SK-N-SH (cell line): ENCODE results near the gene SIRT5. TPM values are rescaled to one million over a fixed set of nuclear protein-coding genes. Genes with fewer than 3 reads are reported as not detected.

Source experiments
- CTCF ChIA-PET: fragments of 300-600, 350-600 bp; formaldehyde crosslinking; extraction: SDS; loops from one replicate; lab custom pipeline; 2021; lab: Yijun Ruan, JAX
- POLR2A ChIA-PET: fragments of 350-600 bp; sonication (Branson Sonifier 250); formaldehyde crosslinking; extraction: SDS; loops from one replicate; lab custom pipeline; 2020; ENCODE audit warnings: antibody characterized with exemption, inconsistent platforms; lab: Yijun Ruan, JAX
- DNase-seq: peaks from one replicate; pipeline ENCODE4 v3.0.0; 2012
- H2AFZ ChIP-seq: fragments of 200-600 bp; sonication (generic); 2 replicates; pipeline ENCODE4 v1.8.1; 2016; ENCODE audit warnings: antibody characterized with exemption, mild to moderate bottlenecking, low read depth
- H3F3A ChIP-seq: fragments of 200-600 bp; sonication (generic); replicated peaks from 2 replicates; pipeline ENCODE3; 2016; ENCODE audit warnings: antibody characterized with exemption, mild to moderate bottlenecking; ENCODE audit not compliant: insufficient read depth
- H3K27ac ChIP-seq, 2 experiments: fragments of 200-500 bp in 1 of 2; fragments of 200-600 bp in 1 of 2; sonication (Bioruptor generic) in 1 of 2; sonication (generic), shearing (Covaris generic) in 1 of 2; 2 replicates each; pipeline versions ENCODE4 v1.5.1 to v1.6.1; 2014 to 2016; ENCODE audit warnings: low read depth in 2 of 2, inconsistent platforms in 1 of 2, low read length in 1 of 2, mild to moderate bottlenecking in 1 of 2, mixed read lengths in 1 of 2
- H3K27me3 ChIP-seq: fragments of 200-600 bp; sonication (generic), shearing (Covaris generic); 2 replicates; pipeline ENCODE4 v1.6.1; 2016; ENCODE audit warnings: mixed run types; ENCODE audit not compliant: insufficient read depth
- H3K36me3 ChIP-seq, 2 experiments: fragments of 200-500 bp in 1 of 2; fragments of 200-600 bp in 1 of 2; sonication (Bioruptor generic) in 1 of 2; sonication (generic) in 1 of 2; replicated peaks in 1 of 2; 2 replicates each; pipeline versions ENCODE3 to v1.5.1; 2014 to 2016; ENCODE audit warnings: low read length in 1 of 2, mild to moderate bottlenecking in 1 of 2; ENCODE audit not compliant: insufficient read depth in 2 of 2, control insufficient read depth in 1 of 2
- H3K4me1 ChIP-seq, 2 experiments: fragments of 200-500 bp in 1 of 2; fragments of 200-600 bp in 1 of 2; sonication (Bioruptor generic) in 1 of 2; sonication (generic), shearing (Covaris generic) in 1 of 2; 2 replicates each; pipeline versions ENCODE4 v1.5.1 to v1.6.1; 2014 to 2016; ENCODE audit warnings: low read depth in 1 of 2, low read length in 1 of 2, mixed run types in 1 of 2; ENCODE audit not compliant: insufficient read depth in 2 of 2, control insufficient read depth in 1 of 2
- H3K4me2 ChIP-seq: fragments of 200-600 bp; sonication (generic), shearing (Covaris generic); 2 replicates; pipeline ENCODE4 v1.6.1; 2017; ENCODE audit warnings: mixed run types
- H3K4me3 ChIP-seq, 2 experiments: fragments of 200-500 bp in 1 of 2; fragments of 200-600 bp in 1 of 2; sonication (Bioruptor generic) in 1 of 2; sonication (generic), shearing (Covaris generic) in 1 of 2; 2 replicates each; pipeline versions ENCODE4 v1.5.1 to v1.8.1; 2014 to 2016; ENCODE audit warnings: low read depth in 2 of 2, inconsistent platforms in 1 of 2, low read length in 1 of 2, mild to moderate bottlenecking in 1 of 2, mixed read lengths in 1 of 2, moderate library complexity in 1 of 2
- H3K79me2 ChIP-seq: fragments of 200-600 bp; sonication (generic); 2 replicates; pipeline ENCODE4 v1.8.1; 2017; ENCODE audit warnings: mild to moderate bottlenecking; ENCODE audit not compliant: insufficient read depth
- H3K9ac ChIP-seq: fragments of 200-600 bp; sonication (generic); 2 replicates; pipeline ENCODE4 v1.6.1; 2017; ENCODE audit warnings: mixed run types
- H3K9me2 ChIP-seq: fragments of 200-600 bp; sonication (generic); 2 replicates; pipeline ENCODE4 v1.6.1; 2017; ENCODE audit warnings: mixed run types
- H3K9me3 ChIP-seq: fragments of 200-600 bp; sonication (generic); 2 replicates; pipeline ENCODE4 v1.6.1; 2017; ENCODE audit warnings: mixed run types, mild to moderate bottlenecking, moderate library complexity
- H4K20me1 ChIP-seq: fragments of 200-600 bp; sonication (generic); 2 replicates; pipeline ENCODE4 v1.6.1; 2017; ENCODE audit warnings: mild to moderate bottlenecking, mixed run types; ENCODE audit not compliant: insufficient read depth
- ELF1 ChIP-seq: IDR thresholded peaks from 2 replicates; pipeline ENCODE4 v1.4.0; 2012
- FOXJ3 ChIP-seq: sonication (generic); formaldehyde crosslinking; IDR thresholded peaks from 2 replicates; pipeline ENCODE4 v1.5.1; 2020; ENCODE audit warnings: mild to moderate bottlenecking, missing genetic modification reagents
- GABPA ChIP-seq: IDR thresholded peaks from 2 replicates; pipeline ENCODE4 v1.4.0; 2012; ENCODE audit warnings: low read depth, mild to moderate bottlenecking
- JUND ChIP-seq: IDR thresholded peaks from 2 replicates; pipeline ENCODE4 v1.4.0; 2012
- NRF1 ChIP-seq: IDR thresholded peaks from 2 replicates; pipeline ENCODE4 v1.6.1; 2012; ENCODE audit warnings: low read depth, mild to moderate bottlenecking, low read length
- RAD21 ChIP-seq: IDR thresholded peaks from 2 replicates; pipeline ENCODE4 v1.6.1; 2012; ENCODE audit warnings: mild to moderate bottlenecking, low read length
- RCOR1 ChIP-seq: fragments of 150-350 bp; IDR thresholded peaks from 2 replicates; pipeline ENCODE4 v1.6.1; 2017; ENCODE audit warnings: antibody characterized with exemption, low read length
- RFX5 ChIP-seq: IDR thresholded peaks from 2 replicates; pipeline ENCODE4 v1.6.1; 2012; ENCODE audit warnings: mild to moderate bottlenecking, improper control_type of control experiment, low read length
- RXRA ChIP-seq: IDR thresholded peaks from 2 replicates; pipeline ENCODE4 v1.4.0; 2012; ENCODE audit warnings: low read depth, mild to moderate bottlenecking, borderline replicate concordance
- TAF1 ChIP-seq: IDR thresholded peaks from 2 replicates; pipeline ENCODE4 v1.6.1; 2012; ENCODE audit warnings: low read depth, mild to moderate bottlenecking, low read length, moderate library complexity, borderline replicate concordance
- WGBS: methylation state at CpG from one replicate; pipeline ENCODE4 v1.1.6; 2017; ENCODE audit warnings: low lambda C conversion rate; 5-methylcytosine and 5-hydroxymethylcytosine counted together
- polyA plus RNA-seq, 3 experiments: library from polyadenylated mRNA; depleted of rRNA; stranded (reverse); fragments of >200 nt; gene quantifications; 2 replicates each; pipeline ENCODE4 v1.2.3, GENCODE V29; 2012
- TF ChIP-seq, protein P1 (sequence below): fragments of 200-600 bp; sonication (generic); IDR thresholded peaks from 2 replicates; pipeline ENCODE4 v1.6.1; 2017; ENCODE audit warnings: antibody characterized with exemption, mild to moderate bottlenecking, moderate library complexity
- TF ChIP-seq, protein P2 (sequence below): fragments of 150-350 bp; IDR thresholded peaks from 2 replicates; pipeline ENCODE4 v1.6.1; 2017; ENCODE audit warnings: antibody characterized with exemption, low read length, low read depth, borderline replicate concordance
- TF ChIP-seq, protein P3 (sequence below): IDR thresholded peaks from 2 replicates; pipeline ENCODE4 v1.4.0; 2012; ENCODE audit warnings: low read depth, borderline replicate concordance

The SIRT5 gene
- polyA plus RNA-seq, 1 of the 3 experiments (the other 2 are of a cell fraction) = 6.7 TPM

DNA sequence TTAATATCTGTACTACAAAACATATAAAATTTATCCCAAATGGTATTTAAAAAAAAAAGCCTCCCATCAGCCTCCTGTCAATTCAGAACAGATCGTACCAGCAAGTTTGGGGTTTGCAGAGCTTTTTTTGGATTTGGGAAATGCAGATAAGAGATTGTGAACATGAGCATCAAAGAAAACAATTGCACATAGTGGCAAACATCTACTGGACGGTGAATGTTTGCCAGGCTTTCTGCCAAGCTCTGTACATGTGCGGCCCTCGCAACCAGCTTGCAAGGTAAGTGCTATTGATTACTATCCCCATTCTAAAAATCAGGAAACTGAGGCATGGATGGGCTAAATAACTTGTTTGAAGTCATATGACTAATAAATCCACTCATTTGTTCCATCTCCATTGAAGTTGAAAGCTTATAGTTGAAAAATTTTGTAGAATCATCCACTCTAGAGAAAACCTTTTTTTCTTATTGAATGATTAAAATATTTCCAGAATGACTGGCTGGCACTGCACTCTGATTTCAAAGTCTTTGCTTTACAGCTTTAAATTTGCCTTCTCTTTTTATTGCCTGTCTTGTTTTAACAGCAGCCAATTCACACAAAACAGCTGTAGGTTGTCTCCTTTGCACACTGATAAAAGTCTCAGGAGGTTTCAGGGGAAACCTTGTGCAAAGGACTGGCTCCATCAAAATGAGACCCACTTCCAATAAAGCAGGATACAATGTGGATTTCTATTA lies 37.4 kb upstream of the SIRT5 start:
- Histone ChIP-seq H3K4me1 (no peaks in the 10 kb centered on the region; a peak in 1 of 4 replicates), H3K4me2 (no peak overlapping the region), H3K4me3 (no peak overlapping the region), H4K20me1 (no peaks in the 10 kb centered on the region), H3K79me2 (no peaks in the 10 kb centered on the region), H2AFZ (no peak overlapping the region), H3K27me3 (no peaks in the 10 kb centered on the region), H3K27ac (no peak overlapping the region), H3K9me2 (no peaks in the 10 kb centered on the region), H3K36me3 (no peaks in the 10 kb centered on the region), H3K9ac (no peak overlapping the region), H3K9me3 (no peaks in the 10 kb centered on the region), H3F3A (no peaks in the 10 kb centered on the region)
- no peak for DNase-seq
- ChIA-PET CTCF (interaction anchor here (1.1 to 2.5 kb wide), 14 partner anchors 14 to 530 kb away, joined by 3 to 13 read pairs (median 5); no protein-coding TSS in a partner anchor), POLR2A (no interaction called here)
- TF ChIP-seq NRF1 (no peak), RAD21 (no peak), JUND (peak; percentile 16; the same call in 1 of the 2 replicates)
- 84% methylated on average over 4 of the region's 4 CpGs for WGBS

DNA sequence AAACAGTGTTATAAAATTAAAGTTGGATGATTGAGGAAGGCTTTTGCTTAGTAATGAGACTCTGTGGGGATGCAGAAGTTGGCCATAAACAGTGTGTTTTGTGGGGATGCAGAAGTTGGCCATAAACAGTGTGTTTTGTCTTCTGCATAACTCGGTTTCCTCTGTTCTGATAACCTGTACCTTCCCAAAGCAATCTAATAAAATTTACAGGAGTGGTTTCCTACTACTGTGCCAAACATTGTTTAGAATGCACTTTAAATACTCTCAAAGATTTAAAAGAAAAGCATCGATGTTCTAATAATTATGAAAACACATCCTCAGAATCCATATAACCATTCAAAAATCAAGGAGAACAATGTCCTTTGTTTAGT lies 36.9 kb upstream of the SIRT5 start:
- TF ChIP-seq RXRA = no peak
- TF ChIP-seq, protein P1, sequence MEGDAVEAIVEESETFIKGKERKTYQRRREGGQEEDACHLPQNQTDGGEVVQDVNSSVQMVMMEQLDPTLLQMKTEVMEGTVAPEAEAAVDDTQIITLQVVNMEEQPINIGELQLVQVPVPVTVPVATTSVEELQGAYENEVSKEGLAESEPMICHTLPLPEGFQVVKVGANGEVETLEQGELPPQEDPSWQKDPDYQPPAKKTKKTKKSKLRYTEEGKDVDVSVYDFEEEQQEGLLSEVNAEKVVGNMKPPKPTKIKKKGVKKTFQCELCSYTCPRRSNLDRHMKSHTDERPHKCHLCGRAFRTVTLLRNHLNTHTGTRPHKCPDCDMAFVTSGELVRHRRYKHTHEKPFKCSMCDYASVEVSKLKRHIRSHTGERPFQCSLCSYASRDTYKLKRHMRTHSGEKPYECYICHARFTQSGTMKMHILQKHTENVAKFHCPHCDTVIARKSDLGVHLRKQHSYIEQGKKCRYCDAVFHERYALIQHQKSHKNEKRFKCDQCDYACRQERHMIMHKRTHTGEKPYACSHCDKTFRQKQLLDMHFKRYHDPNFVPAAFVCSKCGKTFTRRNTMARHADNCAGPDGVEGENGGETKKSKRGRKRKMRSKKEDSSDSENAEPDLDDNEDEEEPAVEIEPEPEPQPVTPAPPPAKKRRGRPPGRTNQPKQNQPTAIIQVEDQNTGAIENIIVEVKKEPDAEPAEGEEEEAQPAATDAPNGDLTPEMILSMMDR = no peak
- no peak for TF ChIP-seq ELF1
- no peak for TF ChIP-seq RAD21
- TF ChIP-seq, protein P2, sequence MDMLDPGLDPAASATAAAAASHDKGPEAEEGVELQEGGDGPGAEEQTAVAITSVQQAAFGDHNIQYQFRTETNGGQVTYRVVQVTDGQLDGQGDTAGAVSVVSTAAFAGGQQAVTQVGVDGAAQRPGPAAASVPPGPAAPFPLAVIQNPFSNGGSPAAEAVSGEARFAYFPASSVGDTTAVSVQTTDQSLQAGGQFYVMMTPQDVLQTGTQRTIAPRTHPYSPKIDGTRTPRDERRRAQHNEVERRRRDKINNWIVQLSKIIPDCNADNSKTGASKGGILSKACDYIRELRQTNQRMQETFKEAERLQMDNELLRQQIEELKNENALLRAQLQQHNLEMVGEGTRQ = no peak
- TF ChIP-seq, protein P3, sequence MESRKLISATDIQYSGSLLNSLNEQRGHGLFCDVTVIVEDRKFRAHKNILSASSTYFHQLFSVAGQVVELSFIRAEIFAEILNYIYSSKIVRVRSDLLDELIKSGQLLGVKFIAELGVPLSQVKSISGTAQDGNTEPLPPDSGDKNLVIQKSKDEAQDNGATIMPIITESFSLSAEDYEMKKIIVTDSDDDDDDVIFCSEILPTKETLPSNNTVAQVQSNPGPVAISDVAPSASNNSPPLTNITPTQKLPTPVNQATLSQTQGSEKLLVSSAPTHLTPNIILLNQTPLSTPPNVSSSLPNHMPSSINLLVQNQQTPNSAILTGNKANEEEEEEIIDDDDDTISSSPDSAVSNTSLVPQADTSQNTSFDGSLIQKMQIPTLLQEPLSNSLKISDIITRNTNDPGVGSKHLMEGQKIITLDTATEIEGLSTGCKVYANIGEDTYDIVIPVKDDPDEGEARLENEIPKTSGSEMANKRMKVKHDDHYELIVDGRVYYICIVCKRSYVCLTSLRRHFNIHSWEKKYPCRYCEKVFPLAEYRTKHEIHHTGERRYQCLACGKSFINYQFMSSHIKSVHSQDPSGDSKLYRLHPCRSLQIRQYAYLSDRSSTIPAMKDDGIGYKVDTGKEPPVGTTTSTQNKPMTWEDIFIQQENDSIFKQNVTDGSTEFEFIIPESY = no peak
- no peak for TF ChIP-seq RCOR1
- TF ChIP-seq GABPA = no peak
- no peak for TF ChIP-seq FOXJ3 (CRISPR knock-in tag)
- TF ChIP-seq TAF1 = no peak
- no peak for TF ChIP-seq RFX5
- TF ChIP-seq, all 33 proteins: peak for 0
- H3K9ac ChIP-seq = no peak overlapping the region
- ChIA-PET POLR2A (no interaction called here), CTCF (interaction anchor here (0.7 to 2.5 kb wide), 22 partner anchors 8 to 626 kb away, joined by 3 to 13 read pairs (median 4); partner anchors contain the start of genes GFOD1 and TBC1D7)
- WGBS = 82% methylated on average over 2 of the region's 2 CpGs
- H3F3A ChIP-seq = no peaks in the 10 kb centered on the region
- H3K4me2 ChIP-seq = no peak overlapping the region
- H3K36me3 ChIP-seq = no peaks in the 10 kb centered on the region
- H4K20me1 ChIP-seq = no peaks in the 10 kb centered on the region
- no peaks in the 10 kb centered on the region for H3K9me3 ChIP-seq
- H3K9me2 ChIP-seq = no peaks in the 10 kb centered on the region
- no peak overlapping the region for H3K27ac ChIP-seq
- H3K79me2 ChIP-seq = no peaks in the 10 kb centered on the region
- no peak overlapping the region for H3K4me3 ChIP-seq
- H3K27me3 ChIP-seq = no peaks in the 10 kb centered on the region
- H3K4me1 ChIP-seq = no peaks in the 10 kb centered on the region; a peak in 1 of 4 replicates
- no peak for DNase-seq
- no peak overlapping the region for H2AFZ ChIP-seq
